WERI-Rb-1 (cell line): ENCODE results near the gene HTR6.

Source experiments
- DNase-seq: peaks from one replicate; pipeline ENCODE4 v3.0.0-alpha.2; 2020
- H3K27ac ChIP-seq: fragments of 250-450 bp; sonication (Bioruptor Pico); 2 replicates; pipeline ENCODE4 v1.5.1; 2020; ENCODE audit warnings: mild to moderate bottlenecking, moderate library complexity
- H3K27me3 ChIP-seq: fragments of 250-450 bp; sonication (Bioruptor Pico); 2 replicates; pipeline ENCODE4 v1.5.1; 2021; ENCODE audit warnings: mild to moderate bottlenecking, low read depth, moderate library complexity; ENCODE audit not compliant: insufficient read depth, severe bottlenecking
- H3K36me3 ChIP-seq: fragments of 250-450 bp; sonication (Bioruptor Pico); 2 replicates; pipeline ENCODE4 v1.5.1; 2020; ENCODE audit warnings: mild to moderate bottlenecking, moderate library complexity
- H3K4me3 ChIP-seq: 2 replicates; pipeline ENCODE4 v1.5.1; 2011; ENCODE audit warnings: low read depth, mild to moderate bottlenecking, control low read depth, low read length
- H3K9me3 ChIP-seq: fragments of 250-450 bp; sonication (Bioruptor Pico); 2 replicates; pipeline ENCODE4 v1.5.1; 2021; ENCODE audit warnings: mild to moderate bottlenecking, moderate library complexity; ENCODE audit not compliant: severe bottlenecking
- TF ChIP-seq, protein P1 (sequence below): IDR thresholded peaks from 2 replicates; pipeline ENCODE4 v1.5.1; 2011; ENCODE audit warnings: low read depth, mild to moderate bottlenecking, control low read depth, inconsistent platforms, low read length

The HTR6 gene

DNA sequence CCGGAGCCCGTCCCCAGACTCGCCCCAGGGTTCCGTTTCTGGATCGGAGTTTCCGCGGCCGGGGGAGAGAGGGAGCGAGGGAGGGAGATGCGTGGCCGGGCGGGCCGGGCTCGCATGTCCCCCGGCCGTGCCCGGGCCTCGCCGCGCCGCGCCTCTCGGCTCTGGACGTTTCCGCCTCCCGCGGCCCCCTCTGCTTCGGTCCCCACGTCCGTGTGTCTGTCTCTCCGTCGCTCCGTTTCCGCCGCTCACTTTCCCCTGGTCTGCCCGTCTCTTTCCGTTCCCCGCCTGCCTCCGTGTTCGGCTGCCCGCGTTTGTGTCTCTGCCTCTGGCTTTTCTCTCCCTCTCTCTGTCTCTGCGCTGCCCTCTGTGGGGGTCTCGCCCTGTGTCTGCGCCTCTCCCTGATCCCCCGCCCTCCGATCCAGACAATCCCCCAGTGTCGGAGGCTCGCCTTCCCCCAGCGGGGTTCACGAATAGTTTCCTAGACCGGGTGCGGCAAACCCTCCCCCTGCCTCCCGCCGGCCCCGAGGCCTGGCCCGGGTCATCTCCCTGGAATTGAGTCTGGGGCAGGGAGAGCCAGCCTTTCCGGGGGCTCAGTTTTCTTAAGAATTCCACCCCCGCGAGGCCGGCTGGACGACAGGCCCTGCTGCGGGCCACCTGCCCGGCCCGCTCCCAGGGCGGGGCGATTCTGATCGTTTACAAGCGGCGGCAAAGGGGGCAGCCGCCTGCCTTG, 19.8 kb upstream of the HTR6 start:
- Histone ChIP-seq H3K36me3 (no peaks in the 10 kb centered on the region), H3K27me3 (no peaks in the 10 kb centered on the region), H3K9me3 (no peaks in the 10 kb centered on the region), H3K27ac (no peak overlapping the region), H3K4me3 (peak overlapping the region; percentile 45)
- TF ChIP-seq, protein P1, sequence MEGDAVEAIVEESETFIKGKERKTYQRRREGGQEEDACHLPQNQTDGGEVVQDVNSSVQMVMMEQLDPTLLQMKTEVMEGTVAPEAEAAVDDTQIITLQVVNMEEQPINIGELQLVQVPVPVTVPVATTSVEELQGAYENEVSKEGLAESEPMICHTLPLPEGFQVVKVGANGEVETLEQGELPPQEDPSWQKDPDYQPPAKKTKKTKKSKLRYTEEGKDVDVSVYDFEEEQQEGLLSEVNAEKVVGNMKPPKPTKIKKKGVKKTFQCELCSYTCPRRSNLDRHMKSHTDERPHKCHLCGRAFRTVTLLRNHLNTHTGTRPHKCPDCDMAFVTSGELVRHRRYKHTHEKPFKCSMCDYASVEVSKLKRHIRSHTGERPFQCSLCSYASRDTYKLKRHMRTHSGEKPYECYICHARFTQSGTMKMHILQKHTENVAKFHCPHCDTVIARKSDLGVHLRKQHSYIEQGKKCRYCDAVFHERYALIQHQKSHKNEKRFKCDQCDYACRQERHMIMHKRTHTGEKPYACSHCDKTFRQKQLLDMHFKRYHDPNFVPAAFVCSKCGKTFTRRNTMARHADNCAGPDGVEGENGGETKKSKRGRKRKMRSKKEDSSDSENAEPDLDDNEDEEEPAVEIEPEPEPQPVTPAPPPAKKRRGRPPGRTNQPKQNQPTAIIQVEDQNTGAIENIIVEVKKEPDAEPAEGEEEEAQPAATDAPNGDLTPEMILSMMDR, result no peak
- peak; percentile 24 for DNase-seq

DNA sequence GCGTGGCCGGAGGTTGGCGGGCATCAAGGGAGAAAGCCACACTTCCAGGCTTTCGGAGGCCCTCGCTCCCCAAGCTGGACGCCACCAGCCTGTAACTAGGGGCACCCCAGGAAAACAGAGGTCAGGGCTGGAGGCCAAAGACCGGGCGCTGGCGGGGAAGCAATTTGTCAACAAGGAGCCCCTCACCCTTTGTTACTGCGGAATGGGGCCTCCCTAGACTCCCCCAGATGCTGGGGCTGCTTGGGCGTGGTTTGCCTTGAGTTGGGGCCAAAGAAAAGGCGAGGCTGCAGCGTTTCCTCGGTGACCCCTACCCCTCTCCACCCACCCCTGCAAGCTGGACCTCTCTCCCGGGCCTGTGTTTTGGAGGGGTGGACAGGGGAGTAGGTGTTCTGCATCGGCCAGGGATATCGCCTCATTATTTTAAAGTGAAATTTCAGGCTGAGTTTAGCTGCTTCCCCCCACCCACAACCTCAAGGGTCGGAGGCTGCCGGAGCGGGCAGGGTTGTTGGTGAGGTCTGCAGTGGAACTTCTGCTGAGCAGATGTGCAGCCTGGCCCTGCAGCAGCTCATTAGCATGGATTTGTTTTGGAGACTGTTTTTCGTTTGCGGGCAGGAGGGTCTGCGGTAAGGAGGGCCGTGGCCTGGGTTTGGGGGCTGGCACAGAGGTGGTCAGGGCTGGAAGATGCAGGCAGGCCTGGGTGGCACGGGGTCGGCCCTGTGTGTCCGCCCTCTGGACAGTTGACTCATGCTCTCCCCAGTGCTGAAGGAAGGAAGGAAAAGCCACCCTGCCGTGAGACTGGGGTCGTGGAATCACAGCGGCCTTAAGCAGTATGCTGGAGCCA, 19.0 kb upstream of the HTR6 start:
- Histone ChIP-seq H3K27ac (no peak overlapping the region), H3K27me3 (no peaks in the 10 kb centered on the region), H3K4me3 (no peak overlapping the region), H3K9me3 (no peaks in the 10 kb centered on the region), H3K36me3 (no peaks in the 10 kb centered on the region)
- no peak for DNase-seq
- TF ChIP-seq, protein P1, result no peak

DNA sequence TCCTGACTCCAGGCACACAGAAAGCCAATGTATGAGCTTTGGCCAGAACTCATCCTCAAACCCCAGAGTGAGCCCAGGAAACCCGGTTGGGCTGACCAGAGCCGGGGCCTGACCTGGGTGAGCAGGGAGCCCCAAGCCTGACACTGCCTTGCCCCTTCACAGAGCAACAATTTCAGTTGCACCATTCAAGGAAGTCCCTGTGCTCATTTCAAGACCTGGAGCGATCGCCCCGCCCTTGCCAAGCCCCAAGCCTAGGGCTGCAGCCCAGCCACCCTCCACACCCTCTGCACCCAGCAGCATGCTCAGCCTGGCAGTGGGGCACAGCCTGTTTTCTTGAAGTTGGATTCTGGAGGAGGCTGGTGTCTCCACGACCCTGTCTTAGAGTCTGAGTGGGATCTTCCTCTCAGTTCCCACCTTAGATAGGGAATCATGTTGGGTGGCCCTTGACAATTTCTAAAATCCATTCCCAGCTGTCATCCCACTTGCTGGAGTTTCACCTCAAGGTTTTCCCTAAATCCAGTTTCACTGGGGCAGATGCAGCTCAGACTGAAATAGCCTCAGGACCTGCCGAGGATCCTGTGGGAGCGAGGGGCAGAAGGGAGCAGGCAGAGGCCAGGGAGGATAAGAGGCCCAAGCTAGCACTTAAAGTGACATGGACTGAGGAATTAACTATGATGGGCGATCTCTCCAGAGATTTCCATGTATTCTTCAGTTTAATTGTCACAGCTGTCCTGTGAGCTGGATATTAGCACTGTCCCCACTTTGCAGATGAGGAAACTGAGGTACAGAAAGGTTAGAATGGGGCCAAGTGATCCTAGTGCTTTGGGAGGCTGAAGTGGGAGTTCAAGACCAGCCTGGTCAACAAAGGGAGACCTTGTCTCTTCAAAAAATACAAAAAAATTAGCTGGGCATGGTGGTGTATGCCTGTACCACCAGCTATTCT, 18.0 kb upstream of the HTR6 start:
- Histone ChIP-seq H3K4me3 (no peak overlapping the region), H3K27ac (no peak overlapping the region), H3K36me3 (no peaks in the 10 kb centered on the region), H3K9me3 (no peaks in the 10 kb centered on the region), H3K27me3 (no peaks in the 10 kb centered on the region)
- DNase-seq, result no peak
- TF ChIP-seq, protein P1, result no peak

DNA sequence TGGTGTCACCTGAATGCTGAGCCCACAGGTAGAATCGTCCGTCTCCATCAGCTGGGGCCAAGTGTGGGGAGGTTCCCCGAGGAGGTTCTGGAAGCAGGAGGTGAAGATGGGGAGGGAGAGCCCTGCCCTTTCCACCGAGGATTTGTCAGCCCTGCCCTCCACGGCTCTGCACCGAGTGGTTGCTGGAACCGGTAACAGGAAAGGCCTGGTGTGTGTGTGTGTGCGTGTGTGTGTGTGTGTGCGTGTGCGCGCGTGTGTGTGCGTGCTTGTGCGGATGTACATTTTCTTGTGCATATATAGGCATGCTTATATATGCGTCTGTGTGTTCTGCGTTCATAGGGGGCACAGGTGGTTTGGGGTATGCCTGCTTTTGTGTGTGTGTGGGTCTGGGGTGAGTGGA, 17.0 kb upstream of the HTR6 start:
- H3K27ac ChIP-seq, result no peak overlapping the region
- H3K36me3 ChIP-seq, result no peaks in the 10 kb centered on the region
- no peaks in the 10 kb centered on the region for H3K27me3 ChIP-seq
- TF ChIP-seq, protein P1, result no peak
- H3K9me3 ChIP-seq, result no peaks in the 10 kb centered on the region
- DNase-seq, result no peak
- H3K4me3 ChIP-seq, result no peak overlapping the region

DNA sequence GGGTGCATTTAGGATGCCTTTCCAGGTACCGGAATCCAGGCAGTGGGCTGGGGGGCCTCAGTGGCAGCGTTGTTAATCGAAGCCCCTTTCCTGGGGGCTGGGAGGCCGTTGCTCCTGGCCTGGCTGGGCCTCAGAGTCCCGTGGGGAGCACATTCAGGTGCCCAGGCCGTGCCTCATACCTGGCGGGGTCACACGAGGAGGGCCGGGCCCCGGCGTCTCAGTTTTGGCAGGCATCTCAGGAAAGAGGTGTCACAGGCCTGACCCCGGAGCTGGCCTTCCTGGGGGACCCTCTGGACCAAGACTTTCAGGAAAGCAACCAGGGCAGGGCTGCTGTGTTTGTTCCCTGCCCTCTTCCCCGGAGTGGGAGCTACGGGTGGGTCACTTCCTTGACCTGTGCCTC, 16.4 kb upstream of the HTR6 start:
- Histone ChIP-seq H3K27me3 (no peaks in the 10 kb centered on the region), H3K4me3 (no peak overlapping the region), H3K27ac (no peak overlapping the region), H3K9me3 (no peaks in the 10 kb centered on the region), H3K36me3 (no peaks in the 10 kb centered on the region)
- TF ChIP-seq, protein P1, result no peak
- no peak for DNase-seq
